Kidney glomerular epithelial cell (primary cell): Measurements from ENCODE around the gene PLIN4.

Experiments
- DNase-seq: peaks from one replicate; lab custom pipeline; 2025; lab: John Stamatoyannopoulos, UW

Gene PLIN4

DNA sequence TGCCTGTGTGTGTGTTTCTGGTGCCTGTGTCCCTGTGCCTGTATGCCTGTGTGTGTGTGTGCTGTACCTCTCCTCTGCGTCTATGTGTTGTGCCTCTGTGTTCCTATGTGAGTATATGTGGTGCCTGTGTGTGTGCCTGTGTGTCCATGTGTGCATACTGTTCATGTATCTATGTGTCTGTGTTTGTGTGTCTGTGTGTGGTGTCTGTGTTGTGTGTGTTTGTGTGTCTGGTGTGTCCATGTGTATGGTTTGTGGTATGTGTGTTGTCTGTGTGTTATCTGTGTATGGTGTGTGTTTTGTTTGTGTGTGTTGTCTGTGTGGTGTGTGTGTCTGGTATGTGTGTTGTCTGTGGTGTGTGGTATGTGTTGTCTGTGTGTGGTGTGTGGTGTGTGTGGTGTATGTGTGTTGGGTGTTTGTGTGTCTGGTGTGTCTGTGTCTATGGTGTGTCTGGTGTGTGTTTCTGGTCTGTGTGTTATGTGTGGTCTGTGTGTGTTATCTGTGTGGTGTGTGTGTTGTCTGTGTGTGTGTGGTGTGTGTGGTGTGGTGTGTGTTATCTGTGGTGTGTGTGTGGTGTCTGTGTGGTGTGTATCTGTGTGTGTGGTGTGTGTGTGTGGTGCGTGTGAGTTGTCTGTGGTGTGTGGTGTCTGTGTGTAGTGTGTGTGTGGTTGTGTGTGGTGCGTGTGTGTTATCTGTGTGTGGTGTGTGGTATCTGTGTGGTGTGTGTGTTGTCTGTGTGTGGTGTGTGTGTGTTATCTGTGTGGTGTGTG, 25.8 kb downstream of the PLIN4 start:
- no peak for DNase-seq

DNA sequence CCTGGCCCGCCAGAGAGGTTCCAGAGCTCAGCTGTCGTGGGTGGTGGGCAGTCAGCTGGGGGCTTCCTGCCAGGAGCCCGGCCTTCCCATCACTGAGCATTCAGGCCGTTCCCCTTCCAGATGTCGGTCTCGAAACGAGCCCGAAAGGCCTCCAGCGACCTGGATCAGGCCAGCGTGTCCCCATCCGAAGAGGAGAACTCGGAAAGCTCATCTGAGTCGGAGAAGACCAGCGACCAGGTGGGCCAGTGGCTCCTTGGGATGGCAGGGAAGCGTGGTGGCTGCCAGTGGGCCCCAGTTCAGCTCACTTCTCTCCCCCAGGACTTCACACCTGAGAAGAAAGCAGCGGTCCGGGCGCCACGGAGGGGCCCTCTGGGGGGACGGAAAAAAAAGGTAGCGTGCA, 26.8 kb downstream of the PLIN4 start:
- DNase-seq: no peak

DNA sequence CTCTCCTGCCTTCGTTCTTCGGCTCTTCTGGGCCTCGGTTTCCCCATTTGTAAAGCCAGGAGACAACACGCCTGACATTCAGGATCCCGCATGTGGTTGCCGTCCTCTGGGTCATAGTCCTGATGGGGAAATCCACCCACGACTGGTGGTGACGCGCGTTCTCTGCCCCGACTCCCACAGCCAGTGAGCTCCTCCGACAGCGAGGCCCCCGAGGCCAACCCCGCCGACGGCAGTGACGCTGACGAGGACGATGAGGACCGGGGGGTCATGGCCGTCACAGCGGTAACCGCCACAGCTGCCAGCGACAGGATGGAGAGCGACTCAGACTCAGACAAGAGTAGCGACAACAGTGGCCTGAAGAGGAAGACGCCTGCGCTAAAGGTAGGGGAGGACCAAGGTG, 29.8 kb downstream of the PLIN4 start:
- DNase-seq: no peak

DNA sequence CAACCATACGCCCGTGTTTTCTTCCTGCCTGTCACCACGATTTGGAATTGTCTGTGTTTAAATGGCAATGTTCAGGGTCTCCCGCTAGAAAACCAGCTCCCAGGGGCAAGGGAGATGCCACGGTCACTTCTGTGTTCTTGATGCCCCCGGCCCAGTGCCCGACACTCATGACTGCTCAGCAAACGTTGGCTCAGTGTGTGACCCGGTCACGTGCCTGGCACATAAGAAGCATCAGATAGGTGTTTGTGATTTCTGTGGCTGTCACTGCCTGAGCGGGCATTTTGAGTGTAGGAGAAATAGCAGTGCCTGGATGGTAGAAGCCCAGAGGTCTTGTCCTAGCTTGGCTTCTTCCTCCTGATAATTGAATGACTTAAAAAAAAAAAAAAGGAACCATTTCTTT, 30.7 kb downstream of the PLIN4 start:
- DNase-seq: no peak

DNA sequence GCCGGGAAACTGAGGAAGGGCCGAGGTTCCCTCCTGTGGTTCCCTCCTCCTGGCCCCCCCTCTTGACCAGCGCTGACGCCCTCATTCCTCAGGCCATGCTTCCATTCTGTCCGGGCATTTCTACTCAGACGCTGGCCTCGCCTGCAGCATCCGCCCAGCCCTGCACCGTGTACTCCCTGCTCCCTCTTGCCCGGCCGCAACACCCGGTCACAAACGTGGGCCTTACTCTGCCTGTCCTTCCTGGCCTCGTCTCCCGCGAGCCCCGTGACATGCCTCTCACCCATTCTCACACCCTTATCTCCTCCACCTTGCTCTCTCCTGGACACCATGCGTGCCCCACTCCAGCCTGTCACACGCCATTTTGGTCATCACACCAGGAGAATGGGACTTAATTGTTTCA, 34.9 kb downstream of the PLIN4 start:
- DNase-seq: no peak

DNA sequence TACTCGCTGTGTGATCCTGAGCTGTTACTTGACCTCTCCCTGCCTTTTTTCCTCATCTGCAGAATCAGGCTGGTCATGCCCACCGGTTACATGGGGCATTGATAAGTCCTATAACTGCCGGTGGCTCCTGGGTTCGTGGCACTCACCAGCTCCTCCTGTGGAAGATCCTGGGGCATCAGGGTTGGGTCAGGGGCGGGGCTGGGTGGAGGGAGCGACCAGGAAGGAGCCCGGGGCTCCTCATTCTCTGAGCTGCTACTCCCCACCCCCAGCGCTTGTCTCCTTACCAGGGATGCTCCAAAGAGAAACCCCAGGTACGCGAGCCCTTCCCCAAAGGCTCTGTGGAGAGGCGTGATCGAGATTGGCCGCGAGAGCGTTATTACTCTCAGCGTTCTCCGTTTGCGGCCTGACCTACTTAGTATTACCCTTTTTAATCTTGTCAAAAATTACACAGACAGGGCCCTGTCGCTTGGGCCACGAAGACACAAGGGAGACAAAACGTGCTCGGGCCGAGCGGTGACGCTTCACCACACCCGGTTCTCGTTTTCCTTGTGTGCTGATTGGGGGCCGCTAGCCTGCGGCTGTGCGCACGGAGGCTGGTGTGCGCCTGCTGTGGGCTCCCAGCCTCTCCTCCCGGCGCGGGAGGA, 35.4 kb downstream of the PLIN4 start:
- no peak for DNase-seq

DNA sequence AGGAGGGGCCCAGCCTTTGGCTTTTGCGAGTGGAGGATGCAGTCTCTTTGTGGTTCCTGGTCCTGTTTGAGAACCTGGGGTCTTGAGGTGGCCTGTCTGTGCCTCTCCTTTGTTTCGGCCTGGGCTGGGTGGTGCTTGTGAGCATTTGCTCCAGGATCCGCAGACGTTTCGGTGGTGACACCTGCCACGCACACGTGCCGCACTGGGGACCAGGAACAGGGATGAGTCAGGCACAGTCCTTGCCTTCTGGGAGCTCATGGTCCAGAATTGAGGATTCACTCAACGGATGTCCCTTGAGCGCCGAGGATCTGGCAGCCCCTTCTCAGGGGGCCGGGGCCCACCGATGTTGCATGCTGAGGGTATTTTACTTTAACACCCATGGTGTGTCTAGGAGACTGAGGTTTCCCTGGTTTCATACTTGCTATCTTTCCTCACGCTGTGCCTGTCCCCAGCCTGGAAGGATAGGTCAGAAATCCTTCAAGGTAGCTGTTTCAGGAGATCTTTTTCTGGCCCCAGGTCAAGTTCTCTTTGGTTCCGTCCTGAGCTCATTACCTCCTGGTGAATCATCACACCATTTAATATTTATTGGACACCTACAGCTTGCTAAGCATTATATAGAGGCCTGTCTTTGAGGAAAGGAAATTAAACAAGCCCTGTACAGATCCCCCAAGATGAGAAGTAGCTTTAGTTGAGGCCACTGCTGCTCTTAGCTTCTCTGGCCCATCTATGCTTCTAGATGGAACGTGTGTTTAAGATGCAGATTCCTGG, 41.1 kb downstream of the PLIN4 start:
- DNase-seq: no peak

DNA sequence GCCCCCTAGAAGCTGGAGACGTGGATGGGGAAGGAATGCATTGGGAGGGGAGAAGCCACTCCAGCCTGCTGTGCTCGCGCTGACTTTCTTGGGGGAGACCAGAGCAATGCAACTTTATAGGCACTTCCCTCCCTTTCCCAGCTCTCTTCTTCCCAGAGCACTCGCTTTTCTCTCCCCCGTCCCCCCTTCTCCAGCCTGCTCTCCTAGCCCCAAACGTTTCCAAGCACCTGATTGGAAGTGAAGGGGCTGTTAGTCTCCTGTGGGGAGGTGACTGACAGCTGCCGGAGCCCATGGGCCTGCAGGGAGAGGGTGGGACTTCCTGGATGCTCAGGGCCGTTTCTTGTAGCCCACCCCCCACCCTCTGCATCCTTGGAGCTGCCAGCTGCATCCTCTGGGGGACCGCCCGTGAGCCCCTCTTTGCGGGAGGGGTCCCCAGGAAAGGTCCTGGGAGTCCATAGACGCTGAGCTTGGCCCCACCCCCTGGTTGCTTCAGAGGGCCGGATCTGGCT, 43.7 kb downstream of the PLIN4 start:
- peak; percentile 49 for DNase-seq

DNA sequence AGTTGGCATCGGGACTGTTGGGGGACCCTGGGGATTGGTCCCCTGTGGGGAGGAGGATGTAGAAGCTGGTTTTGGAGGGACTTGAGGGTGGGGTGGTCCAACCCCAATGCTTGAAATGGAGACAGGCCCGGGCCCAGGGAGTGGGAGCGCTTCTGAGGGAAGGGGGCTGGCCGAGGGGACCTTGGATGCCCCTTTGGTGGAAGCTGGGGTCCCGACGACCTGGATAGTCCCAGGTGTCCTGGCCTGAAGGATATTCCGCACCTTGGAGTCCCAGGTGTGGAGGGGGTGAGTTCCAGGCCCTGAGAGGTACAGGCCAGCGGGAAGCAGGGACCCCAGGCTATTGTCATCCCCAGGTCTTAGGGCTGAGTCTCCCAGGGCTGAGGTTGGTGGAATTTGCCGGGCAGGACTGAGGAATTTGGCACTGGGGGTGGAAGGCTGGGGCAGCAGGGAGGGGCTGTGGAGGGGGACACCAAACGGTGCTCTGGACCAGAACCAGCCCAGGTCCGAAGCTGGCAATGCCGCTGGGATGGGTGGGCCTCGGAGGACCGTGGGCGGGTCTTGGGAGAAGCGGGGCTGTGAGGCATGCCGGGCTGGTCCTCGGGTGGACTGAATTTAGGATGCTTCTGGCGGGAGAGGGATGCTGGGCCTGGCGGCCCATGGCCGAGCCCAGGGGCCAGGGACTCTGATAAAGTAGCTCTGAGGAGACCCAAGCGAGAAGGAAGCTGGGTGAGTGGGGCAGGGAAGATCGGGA, 44.3 kb downstream of the PLIN4 start:
- no peak for DNase-seq

DNA sequence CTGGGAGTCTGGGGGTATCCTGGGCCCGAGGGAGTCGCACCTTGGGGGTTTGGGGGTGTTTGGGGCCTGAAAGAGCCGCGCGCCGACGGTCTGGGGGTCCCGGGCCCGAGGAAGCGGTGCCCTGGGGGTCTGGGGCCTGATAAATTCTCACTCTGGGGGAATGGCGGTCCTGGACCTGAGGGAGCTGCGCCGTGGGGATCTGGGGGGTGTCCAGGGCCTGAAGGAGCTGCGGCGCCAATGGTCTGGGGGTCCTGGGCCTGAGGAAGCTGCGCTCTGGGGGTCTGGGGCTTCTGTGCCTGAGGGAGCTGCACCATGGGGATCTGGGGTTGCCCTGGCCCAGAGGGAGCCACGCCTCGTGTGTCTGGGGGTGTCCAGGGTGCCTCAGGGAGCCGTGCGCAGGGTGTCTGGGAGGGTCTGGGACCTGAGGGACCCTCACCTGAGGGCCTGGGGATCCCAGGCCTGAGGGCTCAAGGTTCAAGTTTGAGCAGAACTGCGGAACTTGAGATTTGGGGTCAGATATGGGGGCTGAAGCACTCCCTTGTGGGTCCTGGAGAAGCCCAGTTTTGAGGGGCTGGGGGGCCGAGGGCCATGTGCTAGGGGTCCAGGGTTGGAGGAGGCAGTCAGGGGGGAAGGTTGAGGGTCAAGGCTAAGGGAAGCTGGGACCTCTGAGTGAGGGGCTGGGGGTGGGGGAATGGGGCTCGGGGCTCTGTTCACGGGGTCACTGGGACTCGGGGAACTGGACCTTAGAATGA, 45.1 kb downstream of the PLIN4 start:
- DNase-seq: no peak

DNA sequence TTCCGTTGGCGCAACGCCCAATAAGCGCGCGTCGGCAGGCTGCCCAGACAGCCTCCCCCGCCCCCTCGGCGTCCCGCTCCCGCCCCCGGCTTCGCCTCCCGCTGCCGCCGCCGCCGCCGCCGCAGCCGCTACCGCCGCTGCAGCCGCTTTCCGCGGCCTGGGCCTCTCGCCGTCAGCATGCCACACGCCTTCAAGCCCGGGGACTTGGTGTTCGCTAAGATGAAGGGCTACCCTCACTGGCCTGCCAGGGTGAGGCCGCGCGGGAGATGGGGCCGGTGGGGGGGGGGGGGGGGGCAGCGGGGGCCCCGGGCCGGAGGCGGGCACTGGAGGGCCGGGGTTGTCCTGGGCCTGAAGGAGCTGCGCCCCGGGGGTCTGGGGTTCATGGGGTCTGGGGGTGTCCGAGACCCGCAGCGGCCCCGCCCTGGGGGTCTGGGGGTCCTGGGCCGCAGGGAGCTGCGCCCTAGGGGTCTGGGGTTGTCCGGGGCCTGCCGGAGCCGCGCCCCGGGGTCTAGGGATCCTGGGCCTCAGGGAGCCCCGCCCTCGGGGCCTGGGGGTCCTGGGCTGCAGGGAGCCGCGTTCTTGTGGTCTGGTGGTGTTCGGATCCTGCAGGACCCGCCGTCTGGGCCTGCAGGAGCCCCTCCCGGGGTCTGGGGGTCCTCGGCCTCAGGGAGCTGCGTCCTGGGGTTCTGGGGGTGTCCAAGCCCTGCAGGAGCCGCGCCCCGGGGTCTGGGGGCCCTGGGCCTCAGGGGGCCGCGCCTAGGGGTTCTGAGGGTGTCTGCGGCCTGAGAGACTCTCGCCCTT, 45.9 kb downstream of the PLIN4 start, which contains the start of gene HDGFL2:
HDGFL2 (plus strand) TSS at position 124 of the 801 bp plus-strand sequence; CDS start at position 178, 54 bp downstream.
- DNase-seq: no peak

DNA sequence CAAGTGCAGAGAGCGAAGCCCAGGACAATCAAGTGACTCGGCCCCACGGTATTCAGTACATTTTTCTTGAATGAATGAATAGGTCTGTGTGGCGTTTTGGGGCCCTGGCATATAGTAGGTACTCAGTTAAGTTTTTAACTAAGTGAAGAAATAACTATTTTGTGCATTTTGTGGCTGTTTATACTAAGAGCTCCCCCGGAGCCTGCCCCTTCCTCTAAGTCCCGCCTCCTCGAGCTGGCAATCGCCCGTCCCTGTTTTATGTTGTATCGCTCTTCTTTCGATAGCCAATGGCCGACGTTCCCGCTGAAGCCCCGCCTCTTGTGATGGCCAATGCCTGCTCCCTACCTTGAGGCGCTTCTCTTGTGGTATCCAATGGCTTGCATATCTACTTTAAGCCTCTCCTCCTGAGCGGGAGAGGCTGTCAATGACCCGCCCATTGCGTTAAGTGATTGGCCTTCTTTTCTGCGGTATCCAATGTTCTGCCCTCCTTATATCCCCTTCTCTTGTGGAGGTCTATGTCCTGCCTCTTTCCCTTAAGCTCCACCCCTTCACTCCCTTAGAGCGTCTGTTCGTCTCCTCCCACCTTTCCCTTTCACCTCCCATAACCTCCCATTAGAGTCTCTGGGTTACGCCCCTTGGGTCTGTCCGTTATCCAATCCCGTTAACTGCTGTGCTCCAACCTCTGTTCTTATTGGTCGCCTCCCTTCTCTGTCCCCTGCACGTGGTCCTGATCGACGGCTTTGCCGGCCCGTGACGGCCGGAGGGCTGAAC, 46.7 kb downstream of the PLIN4 start:
- DNase-seq: peak; percentile 100

DNA sequence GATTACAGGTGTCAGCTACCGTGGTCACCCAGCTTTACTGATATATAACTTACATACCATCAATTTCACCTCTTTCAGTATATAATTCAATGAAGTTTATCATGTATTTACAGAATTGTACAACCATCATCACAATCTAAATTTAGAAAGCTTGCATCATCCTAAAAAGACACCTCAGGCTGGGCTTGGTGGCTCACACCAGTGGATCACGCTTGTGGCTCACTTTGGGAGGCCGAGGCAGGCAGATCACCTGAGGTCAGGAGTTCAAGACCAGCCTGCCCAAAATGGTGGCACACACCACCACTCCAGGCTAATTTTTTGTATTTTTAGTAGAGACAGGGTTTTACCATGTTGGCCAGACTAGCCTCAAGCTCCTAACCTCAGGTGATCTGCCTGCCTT, 50.5 kb downstream of the PLIN4 start:
- DNase-seq: no peak

DNA sequence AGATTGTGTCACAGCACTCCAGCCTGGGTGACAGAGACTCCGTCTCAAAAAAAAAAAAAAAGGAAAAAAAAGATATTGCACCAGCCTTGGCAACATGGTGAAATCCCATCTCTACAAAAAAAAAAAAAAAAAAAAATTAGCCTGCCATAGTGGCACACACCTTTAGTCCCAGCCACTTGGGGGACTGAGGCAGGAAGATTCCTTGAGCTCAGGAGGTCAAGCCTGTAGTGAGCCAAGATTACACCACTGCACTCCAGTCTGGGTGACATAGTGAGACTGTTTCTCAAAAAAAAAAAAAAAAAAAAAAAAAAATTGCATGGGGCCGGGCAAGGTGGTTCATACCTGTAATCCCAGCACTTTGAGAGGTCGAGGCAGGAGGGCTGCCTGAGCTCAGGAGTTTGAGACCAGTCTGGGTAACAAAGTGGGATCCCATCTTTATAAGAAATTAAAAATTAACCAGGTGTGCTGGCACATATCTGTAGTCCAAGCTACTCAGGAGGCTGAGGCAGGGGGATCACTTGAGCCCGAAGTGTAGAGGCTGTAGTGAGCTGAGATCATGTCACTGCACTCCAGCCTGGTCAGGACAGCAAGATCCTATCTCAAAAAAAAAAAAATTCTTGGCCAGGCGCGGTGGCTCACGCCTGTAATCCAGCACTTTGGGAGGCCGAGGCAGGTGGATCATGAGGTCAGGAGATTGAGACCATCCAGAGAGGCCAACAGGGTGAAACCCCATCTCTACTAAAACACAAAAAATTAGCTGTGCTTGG, 53.3 kb downstream of the PLIN4 start:
- DNase-seq: no peak

DNA sequence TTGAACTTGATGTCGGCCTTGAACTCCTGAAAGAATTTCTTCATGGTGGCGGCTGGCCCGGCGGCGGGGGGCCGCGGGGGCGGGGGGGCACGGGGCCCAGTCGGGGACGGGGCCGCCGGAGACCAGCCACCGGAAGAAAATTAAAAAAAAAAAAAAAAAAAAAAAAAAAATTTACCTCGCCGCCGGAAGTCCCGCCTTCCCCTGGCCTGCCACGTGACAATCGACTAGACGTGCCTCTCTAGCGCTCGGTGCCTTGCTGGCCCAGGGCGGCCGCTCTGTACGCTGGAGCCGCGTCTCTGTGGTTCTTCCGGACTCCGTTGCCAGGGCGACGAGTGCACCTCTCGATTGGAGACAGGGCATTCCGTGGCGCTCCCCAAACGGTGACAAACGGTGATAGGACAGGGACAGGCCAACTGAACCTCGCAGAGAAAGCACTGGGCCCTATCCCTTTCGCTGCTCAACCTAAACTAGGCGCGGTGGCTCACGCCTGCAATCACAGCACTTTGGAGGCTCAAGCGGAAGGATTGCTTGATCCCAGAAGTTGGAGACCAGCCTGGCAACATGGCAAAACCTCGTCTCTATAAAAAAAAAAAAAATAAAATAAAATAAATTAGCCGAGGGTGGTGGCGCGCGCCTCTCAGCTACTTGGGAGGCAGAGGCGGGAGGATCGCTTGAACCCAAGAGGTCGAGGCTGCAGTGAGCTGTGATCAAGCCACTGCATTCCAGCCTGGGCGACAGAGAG, 60.5 kb downstream of the PLIN4 start, which contains the start of gene UBXN6:
UBXN6 (minus strand) TSS at position 141 of the 742 bp plus-strand sequence; CDS start at position 44, 97 bp downstream.
- peak; percentile 93 for DNase-seq

DNA sequence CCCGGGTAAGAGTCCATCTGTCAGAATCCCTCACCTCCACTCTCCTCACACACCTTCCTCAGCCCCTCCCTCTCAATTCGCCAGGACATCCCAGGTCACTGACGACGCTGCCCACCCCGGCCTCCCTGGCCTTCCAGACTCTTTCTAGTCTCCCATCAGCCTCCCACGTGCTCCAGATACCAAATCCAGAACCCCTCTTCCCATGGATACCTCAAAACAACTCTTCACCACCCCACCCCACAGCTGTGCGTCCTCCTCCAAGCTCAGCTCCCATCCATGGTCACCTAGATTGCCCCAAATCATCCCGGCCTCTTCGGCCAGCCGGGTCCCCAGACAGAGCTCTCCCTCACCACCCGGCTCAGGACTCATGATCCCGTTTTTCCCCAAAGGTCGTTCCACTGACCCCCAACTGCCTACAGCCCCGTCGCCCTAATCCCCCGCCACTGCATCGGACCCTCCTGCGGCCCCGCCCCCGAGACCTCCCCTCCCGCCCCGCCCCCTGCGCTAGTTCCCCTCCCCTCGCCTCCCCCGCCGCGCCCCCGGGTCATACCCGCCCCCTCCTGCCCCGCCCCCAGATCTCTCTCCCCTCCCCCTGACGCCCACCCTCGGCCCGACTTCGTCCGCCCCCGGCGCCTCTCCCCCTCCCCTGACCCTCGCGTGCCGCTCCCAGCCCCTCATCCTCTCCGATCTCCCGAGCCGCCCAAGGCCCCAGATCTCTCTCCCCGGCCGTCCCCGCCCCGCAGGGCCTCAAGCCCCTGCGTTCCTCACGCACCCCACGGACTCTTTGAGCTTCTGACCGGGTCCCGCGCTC, 61.2 kb downstream of the PLIN4 start:
- no peak for DNase-seq

DNA sequence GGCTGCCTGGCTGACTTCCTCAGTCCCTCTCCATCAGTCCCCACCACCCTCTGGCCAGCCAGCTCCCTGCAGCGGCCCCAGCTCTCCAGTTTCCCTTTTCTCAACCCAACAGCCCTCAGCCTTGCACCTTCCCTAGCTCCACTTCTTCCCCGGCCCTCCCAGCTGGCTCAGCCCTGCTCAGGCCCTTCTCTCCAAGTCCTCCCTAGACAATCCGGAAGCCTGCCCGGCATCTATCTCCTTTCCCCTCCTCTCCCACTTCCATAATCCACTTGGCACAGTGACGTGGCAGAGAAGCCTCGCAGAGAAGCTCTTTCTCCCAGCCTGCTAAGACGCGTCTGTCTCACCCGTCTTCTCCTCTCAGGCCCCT, 61.8 kb downstream of the PLIN4 start:
- peak; percentile 29 for DNase-seq
